ENCODE measurements around the gene TMX2. TPM values are rescaled to one million over a fixed set of nuclear protein-coding genes. Genes with fewer than 3 reads are reported as not detected.

Gene TMX2
- polyA plus RNA-seq, 1 donor from 2014 or later, result 130 TPM

DNA sequence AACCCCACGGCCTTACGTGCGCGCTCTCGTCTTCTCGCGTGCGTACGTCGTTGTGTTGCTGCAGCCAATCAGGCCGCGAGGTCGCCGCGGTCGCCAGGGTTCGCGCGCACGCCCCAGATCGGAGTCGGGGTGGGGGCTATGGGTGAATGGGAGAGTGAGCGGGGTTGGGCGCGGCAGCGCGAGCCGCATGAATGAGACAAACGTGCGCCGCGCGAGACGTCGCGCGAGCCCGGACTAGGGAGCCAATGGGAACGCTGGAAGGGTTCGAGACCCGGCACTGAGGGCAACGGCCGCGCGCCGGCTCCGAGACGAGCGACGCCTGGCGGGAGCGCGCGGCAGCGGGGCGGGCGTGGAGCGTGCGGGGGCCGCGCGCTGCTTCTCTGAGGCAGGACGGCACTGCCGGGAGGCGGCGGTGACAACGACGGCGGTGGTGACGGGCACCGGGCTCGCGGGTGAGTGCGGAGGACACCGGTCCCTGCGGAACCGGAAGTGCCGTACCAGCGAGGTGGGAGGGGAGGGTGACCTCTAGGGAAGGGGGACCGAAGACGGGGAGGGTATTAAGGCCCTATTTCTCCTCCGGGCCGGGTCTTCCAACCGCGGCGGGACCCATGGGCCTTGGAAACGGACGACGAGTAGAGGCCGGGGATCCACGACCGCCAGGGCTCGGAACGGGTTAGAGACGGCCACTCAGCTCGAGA is 44.5 kb upstream of the TMX2 start, which contains the start of gene ZDHHC5:
Gene ZDHHC5 (plus strand): TSS at position 379 of the 698 bp plus-strand sequence. CDS start 4,977 bp downstream, outside the sequence.
- Histone ChIP-seq H3K4me2 (ENCODE audit: low read length) (peak within 1 kb of the TSS; percentile 79), H3K79me2 (replicated peaks; ENCODE audit: insufficient read depth, low read length) (peaks cover 42% of the 10 kb centered on the region), H3K27me3 (ENCODE audit: insufficient read depth, low read depth, low read length) (no peaks in the 10 kb centered on the region), H3K36me3 (ENCODE audit: insufficient read depth, low read length) (no peaks in the 10 kb centered on the region), H3K9me3 (ENCODE audit: low read length) (no peaks in the 10 kb centered on the region), H3K4me3 (ENCODE audit: low read length) (peak within 1 kb of the TSS; percentile 99), H3K9me2 (ENCODE audit: insufficient read depth, low read length) (no peaks in the 10 kb centered on the region), H2AFZ (ENCODE audit: low read depth, low read length) (peak within 1 kb of the TSS; percentile 60), H3F3A (ENCODE audit: insufficient read depth, low read length, poor library complexity, severe bottlenecking) (no peaks in the 10 kb centered on the region), H4K20me1 (ENCODE audit: insufficient read depth) (no peaks in the 10 kb centered on the region), H3K9ac (ENCODE audit: low read length) (peak within 1 kb of the TSS; percentile 70), H3K27ac (ENCODE audit: low read length) (peak within 1 kb of the TSS; percentile 89)
- TF ChIP-seq POLR2AphosphoS5 (IDR thresholded peaks at IDR 0.05) (peak; percentile 91), RAD21 (conservative IDR thresholded peaks at IDR 0.05) (peak; percentile 58), SMC3 (conservative IDR thresholded peaks at IDR 0.05; ENCODE audit: poor library complexity) (peak; percentile 69), EZH2 (IDR thresholded peaks at IDR 0.05; ENCODE audit: borderline replicate concordance, insufficient read depth, low read length, poor library complexity, severe bottlenecking) (no peak), CTCF (IDR thresholded peaks at IDR 0.05; ENCODE audit: poor library complexity, severe bottlenecking) (peak; percentile 67), TAF1 (IDR thresholded peaks at IDR 0.05; ENCODE audit: low read depth) (peak; percentile 53), MXI1 (conservative IDR thresholded peaks at IDR 0.05; ENCODE audit: poor library complexity, severe bottlenecking) (peak; percentile 87), EP300 (conservative IDR thresholded peaks at IDR 0.05; ENCODE audit: poor library complexity, severe bottlenecking) (peak; percentile 49)
- TF ChIP-seq, protein P1, sequence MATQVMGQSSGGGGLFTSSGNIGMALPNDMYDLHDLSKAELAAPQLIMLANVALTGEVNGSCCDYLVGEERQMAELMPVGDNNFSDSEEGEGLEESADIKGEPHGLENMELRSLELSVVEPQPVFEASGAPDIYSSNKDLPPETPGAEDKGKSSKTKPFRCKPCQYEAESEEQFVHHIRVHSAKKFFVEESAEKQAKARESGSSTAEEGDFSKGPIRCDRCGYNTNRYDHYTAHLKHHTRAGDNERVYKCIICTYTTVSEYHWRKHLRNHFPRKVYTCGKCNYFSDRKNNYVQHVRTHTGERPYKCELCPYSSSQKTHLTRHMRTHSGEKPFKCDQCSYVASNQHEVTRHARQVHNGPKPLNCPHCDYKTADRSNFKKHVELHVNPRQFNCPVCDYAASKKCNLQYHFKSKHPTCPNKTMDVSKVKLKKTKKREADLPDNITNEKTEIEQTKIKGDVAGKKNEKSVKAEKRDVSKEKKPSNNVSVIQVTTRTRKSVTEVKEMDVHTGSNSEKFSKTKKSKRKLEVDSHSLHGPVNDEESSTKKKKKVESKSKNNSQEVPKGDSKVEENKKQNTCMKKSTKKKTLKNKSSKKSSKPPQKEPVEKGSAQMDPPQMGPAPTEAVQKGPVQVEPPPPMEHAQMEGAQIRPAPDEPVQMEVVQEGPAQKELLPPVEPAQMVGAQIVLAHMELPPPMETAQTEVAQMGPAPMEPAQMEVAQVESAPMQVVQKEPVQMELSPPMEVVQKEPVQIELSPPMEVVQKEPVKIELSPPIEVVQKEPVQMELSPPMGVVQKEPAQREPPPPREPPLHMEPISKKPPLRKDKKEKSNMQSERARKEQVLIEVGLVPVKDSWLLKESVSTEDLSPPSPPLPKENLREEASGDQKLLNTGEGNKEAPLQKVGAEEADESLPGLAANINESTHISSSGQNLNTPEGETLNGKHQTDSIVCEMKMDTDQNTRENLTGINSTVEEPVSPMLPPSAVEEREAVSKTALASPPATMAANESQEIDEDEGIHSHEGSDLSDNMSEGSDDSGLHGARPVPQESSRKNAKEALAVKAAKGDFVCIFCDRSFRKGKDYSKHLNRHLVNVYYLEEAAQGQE (IDR thresholded peaks at IDR 0.05; ENCODE audit: borderline replicate concordance), result peak; percentile 77

DNA sequence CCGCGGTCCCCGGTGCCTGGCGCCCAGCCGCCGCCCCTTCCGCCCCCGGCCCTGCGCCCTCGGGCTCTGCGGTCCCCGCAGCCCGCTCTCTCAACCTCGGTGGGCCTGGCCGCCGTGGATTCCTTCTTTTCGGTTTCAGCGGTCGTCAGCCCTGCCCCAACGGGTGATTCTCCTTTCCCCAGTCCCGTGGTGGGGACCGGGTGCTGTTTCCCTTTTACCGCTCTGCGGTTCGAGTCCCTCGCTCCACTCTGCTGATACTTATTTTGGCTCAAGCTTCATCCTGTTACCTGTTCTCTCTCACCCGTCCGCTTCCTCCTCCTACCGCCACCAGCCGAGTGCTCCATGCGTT is 44.0 kb upstream of the TMX2 start:
- Histone ChIP-seq H3K9me3 (ENCODE audit: low read length) (no peaks in the 10 kb centered on the region), H2AFZ (ENCODE audit: low read depth, low read length) (peak overlapping the region; percentile 60), H3K9me2 (ENCODE audit: insufficient read depth, low read length) (no peaks in the 10 kb centered on the region), H3K27me3 (ENCODE audit: insufficient read depth, low read depth, low read length) (no peaks in the 10 kb centered on the region), H3K9ac (ENCODE audit: low read length) (peak overlapping the region; percentile 70), H3K27ac (ENCODE audit: low read length) (peak overlapping the region; percentile 89), H3K79me2 (replicated peaks; ENCODE audit: insufficient read depth, low read length) (peaks cover 48% of the 10 kb centered on the region), H3K4me2 (ENCODE audit: low read length) (peak overlapping the region; percentile 79), H3K36me3 (ENCODE audit: insufficient read depth, low read length) (no peaks in the 10 kb centered on the region), H3F3A (ENCODE audit: insufficient read depth, low read length, poor library complexity, severe bottlenecking) (no peaks in the 10 kb centered on the region), H4K20me1 (ENCODE audit: insufficient read depth) (no peaks in the 10 kb centered on the region), H3K4me3 (ENCODE audit: low read length) (peak overlapping the region; percentile 99)
- no peak for TF ChIP-seq MXI1 (conservative IDR thresholded peaks at IDR 0.05; ENCODE audit: poor library complexity, severe bottlenecking)
- no peak for TF ChIP-seq EZH2 (IDR thresholded peaks at IDR 0.05; ENCODE audit: borderline replicate concordance, insufficient read depth, low read length, poor library complexity, severe bottlenecking)
- no peak for TF ChIP-seq RAD21 (conservative IDR thresholded peaks at IDR 0.05)
- TF ChIP-seq, protein P1 (IDR thresholded peaks at IDR 0.05; ENCODE audit: borderline replicate concordance), result no peak
